Measurements from ENCODE around the gene STRIP2.
"Not testable (repeated sequence)": the region's sequence is repeated elsewhere in the genome, so short reads cannot be mapped to it uniquely, and the experiment has no call there.

DNA sequence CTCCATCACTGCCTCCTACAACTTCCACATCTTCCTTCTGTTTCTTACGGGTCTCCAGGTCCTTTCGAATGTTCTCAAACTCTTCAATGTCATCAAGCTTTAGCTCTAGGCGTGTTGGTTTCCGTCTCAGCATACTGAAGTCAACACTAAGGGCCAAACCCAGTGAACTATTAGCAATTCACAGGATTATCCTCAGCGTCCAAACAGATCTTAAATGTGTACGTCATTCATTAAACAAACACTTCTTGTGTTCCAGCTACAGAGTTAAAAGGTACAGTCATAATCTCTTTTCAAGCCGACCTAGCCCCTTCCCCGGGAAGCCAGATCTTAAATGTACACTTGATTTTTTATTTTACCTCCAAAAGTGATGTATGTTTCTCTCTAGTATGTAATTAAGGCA is 24.0 kb upstream of the STRIP2 start:
- not testable (repeated sequence) for TF ChIP-seq CTCF, POLR2A (IDR thresholded peaks at IDR 0.05)
